Stimulated activated CD4-positive, alpha-beta T cell treated with anti-CD3 and anti-CD28 coated beads, Interleukin-2, amount 100 ng/mL, for 48 hours (primary cell): ENCODE data around the gene ZC2HC1C.
A peak's percentile ranks its signal among the peaks of the same experiment; 100 is the strongest.
"Not testable (repeated sequence)": the region's sequence is repeated elsewhere in the genome, so short reads cannot be mapped to it uniquely, and the experiment has no call there.

Source experiments
- DNase-seq, 2 donors: peaks; one replicate each; pipeline ENCODE4 v3.0.0-alpha.2; 2020

Gene ZC2HC1C

GRCh38 chr14:75059642-75060041, 9.8 kb upstream of the ZC2HC1C start:
- DNase-seq = no peak

- no peak for DNase-seq
These were observed 9.0 kb upstream of the ZC2HC1C start for GRCh38 chr14:75060420-75060819.

GRCh38 chr14:75063013-75063412, 6.4 kb upstream of the ZC2HC1C start:
- DNase-seq = no peak

GRCh38 chr14:75063491-75064204, 5.8 kb upstream of the ZC2HC1C start, which contains the start of gene ACYP1:
TSS of gene ACYP1 (minus strand) at chr14:75064024. CDS start at chr14:75063553, 471 bp downstream.
- DNase-seq = peak; percentile 92 to 93

DNA sequence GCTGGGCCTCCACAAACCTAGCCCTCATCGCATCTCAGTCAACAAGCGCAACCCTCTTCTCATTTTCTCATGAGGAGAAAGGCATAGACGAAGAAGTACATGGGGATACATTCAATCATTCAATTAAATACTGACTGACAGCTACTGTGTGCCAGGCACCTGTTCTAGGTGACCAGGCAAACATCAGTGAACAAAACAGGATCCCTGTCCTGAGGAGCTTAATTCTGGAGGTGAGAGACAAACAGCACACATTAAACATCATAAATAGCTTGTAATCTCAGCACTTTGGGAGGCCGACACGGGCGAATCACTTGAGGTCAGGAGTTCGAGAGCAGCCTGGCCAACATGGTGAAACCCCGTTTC, 5.3 kb upstream of the ZC2HC1C start:
- no peak for DNase-seq

DNA sequence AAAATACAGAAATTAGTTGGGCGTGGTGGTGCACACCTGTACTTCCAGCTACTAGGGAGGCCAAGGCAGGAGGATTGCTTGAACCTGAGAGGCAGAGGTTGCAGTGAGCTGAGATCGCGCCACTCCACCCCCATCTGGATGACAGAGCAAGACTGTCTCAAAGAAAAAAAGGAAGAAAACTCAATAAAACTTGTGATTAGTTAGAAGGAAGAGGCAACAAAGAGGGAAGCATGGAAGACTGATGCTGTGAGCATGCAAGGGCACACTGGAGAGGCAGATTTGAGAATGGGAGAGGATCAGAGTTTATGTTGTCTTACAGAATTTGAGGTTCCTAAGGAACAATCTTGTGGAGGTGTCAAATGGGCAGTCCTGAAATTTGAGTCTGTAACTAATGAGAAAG, 2.8 kb upstream of the ZC2HC1C start:
- DNase-seq = no peak

- no peak for DNase-seq
These were observed 2.2 kb upstream of the ZC2HC1C start for GRCh38 chr14:75067212-75067611.

DNA sequence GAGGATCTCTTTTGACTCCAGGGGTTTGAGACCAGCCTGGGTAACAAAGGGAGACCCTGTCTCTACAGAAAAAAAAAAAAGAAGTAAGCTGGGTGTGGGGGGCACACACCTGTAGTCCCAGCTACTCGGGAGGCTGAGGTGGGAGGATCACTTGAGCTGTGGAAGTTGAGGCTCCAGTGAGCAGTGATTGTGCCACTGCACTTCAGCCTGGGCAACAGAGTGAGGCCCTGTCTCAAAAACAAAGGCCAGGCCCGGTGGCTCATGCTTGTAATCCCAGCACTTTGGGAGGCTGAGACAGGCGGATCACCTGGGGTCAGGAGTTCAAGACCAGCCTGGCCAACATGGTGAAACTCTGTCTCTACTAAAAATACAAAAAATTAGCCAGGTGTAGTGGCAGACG, 1.7 kb upstream of the ZC2HC1C start:
- DNase-seq = not testable (repeated sequence)

DNA sequence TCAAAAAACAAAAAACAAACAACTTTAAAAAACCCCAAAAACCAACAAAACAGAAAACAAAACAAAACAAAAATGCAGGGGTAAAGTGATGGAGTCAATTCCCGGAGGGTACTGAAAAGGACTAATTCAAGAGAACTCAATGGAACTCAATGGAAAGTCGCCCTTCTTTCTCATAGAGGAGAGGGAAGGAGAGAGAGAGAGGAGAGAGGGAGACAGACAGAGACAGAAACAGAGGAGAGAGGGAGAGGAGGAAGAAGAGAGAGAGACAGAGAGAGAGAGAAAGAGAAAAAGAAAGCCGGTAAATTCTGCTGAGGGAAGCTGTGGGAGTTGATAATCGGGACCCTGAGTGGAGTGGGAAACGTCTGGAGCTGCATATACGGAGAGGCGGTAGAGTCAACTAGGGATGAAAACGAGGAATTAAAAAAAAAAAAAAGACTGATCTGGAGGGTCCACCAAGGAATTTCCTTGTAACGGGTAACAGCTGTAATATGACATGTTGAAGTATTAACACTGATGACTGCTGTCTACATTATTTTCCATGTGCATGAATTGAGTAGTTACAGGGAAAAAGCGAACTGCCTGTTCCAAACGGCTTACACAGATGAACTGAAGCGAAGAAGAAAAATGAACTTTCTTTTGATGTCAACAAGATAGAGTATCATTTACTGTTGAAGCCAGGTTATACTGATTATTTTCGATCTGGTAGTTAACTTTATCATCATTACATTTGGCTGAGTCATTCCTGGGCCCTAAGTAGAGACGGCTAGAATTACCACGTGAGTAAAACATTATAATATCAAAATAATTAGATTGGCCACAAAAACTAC, 934 bp upstream of the ZC2HC1C start:
- DNase-seq = no peak

DNA sequence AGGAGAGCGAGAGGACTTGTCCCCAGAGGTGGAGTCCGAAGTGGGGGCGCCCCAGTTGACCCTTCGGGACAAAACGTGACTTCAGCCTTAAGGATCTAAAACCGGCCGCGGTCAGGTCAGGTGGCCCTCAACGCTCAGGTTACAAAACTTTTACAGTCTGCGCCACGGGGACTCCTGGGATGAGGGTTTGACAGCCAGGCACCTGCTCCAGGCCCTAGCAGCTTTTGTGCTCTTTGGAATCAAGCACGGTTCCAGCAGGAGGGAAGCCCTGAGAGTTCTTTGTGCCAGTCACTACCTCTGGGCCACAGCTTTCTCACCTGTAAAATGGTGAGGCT, 337 bp downstream of the ZC2HC1C start:
- DNase-seq = no peak

GRCh38 chr14:75070383-75070782, 942 bp downstream of the ZC2HC1C start:
- DNase-seq = no peak

DNA sequence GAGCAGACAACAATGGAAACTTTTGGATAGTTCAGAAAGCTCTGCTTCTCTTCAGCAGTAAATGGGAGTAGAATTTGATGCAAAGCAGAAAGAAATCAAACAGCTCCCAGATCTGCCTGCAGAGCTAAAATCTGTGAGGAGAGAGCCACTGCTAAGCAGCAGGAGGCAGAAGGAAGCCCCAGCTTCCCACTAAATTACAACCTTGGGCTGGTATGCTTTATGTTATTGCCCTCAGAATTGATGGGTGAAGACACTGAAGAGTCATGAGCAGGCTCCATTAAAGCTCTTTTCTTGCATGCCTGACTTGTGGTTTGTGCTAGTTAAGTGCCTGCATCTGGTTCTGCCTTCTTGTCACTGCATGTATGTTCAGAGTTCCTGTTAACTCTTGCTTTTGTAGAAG, 8.4 kb downstream of the ZC2HC1C start:
- DNase-seq = no peak

DNA sequence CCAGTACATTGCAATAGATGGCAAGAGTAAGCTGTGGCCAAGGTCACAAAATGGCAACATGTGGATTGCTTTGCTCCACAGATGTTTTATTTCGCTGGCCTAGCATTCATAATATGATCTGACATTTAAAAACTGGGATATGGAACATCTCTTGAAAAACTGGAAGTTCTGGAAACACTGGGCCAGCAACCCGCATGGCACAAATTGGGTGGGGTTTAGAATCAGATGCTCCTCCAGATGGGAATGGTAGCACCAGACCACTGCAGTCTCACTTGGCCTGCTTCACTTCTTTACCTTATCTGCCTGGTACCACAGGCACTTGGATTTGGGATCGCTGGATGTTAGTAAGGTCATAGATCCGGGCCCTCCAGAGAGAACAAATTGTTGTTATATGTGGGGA, 10.1 kb downstream of the ZC2HC1C start:
- no peak for DNase-seq

GRCh38 chr14:75081660-75082229, 12.3 kb downstream of the ZC2HC1C start:
- DNase-seq = no peak

- no peak for DNase-seq
These were observed 13.8 kb downstream of the ZC2HC1C start for GRCh38 chr14:75083271-75083670.

GRCh38 chr14:75084513-75084912, 15.1 kb downstream of the ZC2HC1C start:
- no peak for DNase-seq

DNA sequence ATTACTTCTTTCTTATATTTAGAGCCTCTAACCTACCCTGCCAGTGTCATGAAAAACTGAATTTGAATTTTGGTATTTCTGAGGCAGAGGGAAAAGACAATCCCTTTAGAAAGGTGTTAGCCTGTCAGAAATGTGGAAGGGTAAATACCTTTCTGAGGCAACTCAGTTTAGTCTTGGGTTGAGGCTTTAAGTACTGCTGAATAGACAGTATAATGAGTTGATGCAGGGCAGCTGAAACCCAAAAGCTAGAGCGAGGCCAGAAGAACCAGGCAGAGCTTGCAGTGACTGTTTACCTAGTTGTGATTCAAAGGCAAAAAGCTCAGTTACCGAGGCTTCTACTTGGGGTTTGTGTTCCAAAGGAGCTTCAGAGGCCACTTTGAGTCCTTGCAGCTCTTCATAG, 18.7 kb downstream of the ZC2HC1C start:
- DNase-seq = no peak

- peak; percentile 21 to 40 for DNase-seq
These were observed 19.3 kb downstream of the ZC2HC1C start for GRCh38 chr14:75088566-75089373.

- no peak for DNase-seq
These were observed 20.9 kb downstream of the ZC2HC1C start for GRCh38 chr14:75090353-75090752.

GRCh38 chr14:75091251-75091650, 21.8 kb downstream of the ZC2HC1C start:
- DNase-seq = no peak

DNA sequence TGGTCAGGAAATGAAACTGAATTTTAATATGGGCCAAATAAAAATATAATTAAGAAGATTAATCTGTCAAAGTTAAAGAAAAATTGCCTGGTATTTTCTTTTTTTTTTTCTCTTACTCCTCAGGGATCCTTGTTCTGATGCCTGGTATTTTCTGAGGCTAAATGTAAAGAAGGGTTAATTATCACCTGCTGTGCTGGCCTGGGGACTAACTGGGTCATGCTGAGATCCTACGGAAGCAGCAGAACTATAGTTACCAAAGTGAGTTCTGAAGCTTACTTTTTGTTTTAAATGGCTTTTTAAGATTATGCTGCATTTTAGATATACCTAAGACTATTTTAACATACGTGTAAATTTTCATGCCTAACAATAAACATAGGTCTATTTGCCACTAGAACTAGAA, 23.3 kb downstream of the ZC2HC1C start:
- DNase-seq = no peak

- DNase-seq = no peak
These were observed 25.5 kb downstream of the ZC2HC1C start for GRCh38 chr14:75094896-75095295.

GRCh38 chr14:75095690-75096089, 26.2 kb downstream of the ZC2HC1C start:
- no peak for DNase-seq
